Calu3 (cell line): ENCODE data around the gene HOXA9. TPM values are rescaled to one million over a fixed set of nuclear protein-coding genes. Genes with fewer than 3 reads are reported as not detected.

Experiments used
- BruUV-seq: library from RNA; stranded (reverse); fragments of 400-500 nt; replicated peaks from 2 replicates; lab custom pipeline; 2021; lab: Mats Ljungman, UMichigan
- CTCF ChIA-PET: fragments of 300-600 bp; sonication (Branson Sonifier 250); formaldehyde crosslinking; loops from one replicate; lab custom pipeline; 2022; ENCODE audit warnings: antibody characterized with exemption; lab: Charles Lee
- DNase-seq: peaks from one replicate; pipeline ENCODE4 v3.0.0; 2022
- H3K27ac Mint-ChIP-seq: one replicate; pipeline ENCODE4 v1.8.0; 2022; ENCODE audit warnings: mixed read lengths; ENCODE audit not compliant: unreplicated experiment
- H3K27me3 Mint-ChIP-seq: one replicate; pipeline ENCODE4 v1.8.0; 2022; ENCODE audit warnings: mixed read lengths; ENCODE audit not compliant: unreplicated experiment
- H3K36me3 Mint-ChIP-seq: one replicate; pipeline ENCODE4 v1.8.0; 2022; ENCODE audit warnings: mild to moderate bottlenecking, moderate library complexity, mixed read lengths; ENCODE audit not compliant: insufficient read depth, unreplicated experiment
- H3K4me1 Mint-ChIP-seq: one replicate; pipeline ENCODE4 v1.8.0; 2022; ENCODE audit warnings: mild to moderate bottlenecking, low read depth, mixed read lengths; ENCODE audit not compliant: unreplicated experiment
- H3K4me3 Mint-ChIP-seq: one replicate; pipeline ENCODE4 v1.8.0; 2022; ENCODE audit warnings: mild to moderate bottlenecking, low read depth, moderate library complexity, mixed read lengths; ENCODE audit not compliant: unreplicated experiment
- H3K9me3 Mint-ChIP-seq: one replicate; pipeline ENCODE4 v1.8.0; 2022; ENCODE audit warnings: low read depth, mixed read lengths; ENCODE audit not compliant: unreplicated experiment
- intact Hi-C: fragments of 100-400 bp; cut with micrococcal nuclease; formaldehyde crosslinking; loops from one replicate; pipeline ENCODE4 v1.10.0; 2022; ENCODE audit not compliant: unreplicated experiment
- total RNA-seq: library from RNA; stranded (reverse); gene quantifications from 2 replicates; pipeline ENCODE4 v1.2.3, GENCODE V29; 2022
- TF ChIP-seq, protein P1 (sequence below): fragments of 200-600 bp; IDR thresholded peaks from one replicate; pipeline ENCODE4 v1.8.0; 2022; ENCODE audit warnings: antibody characterized with exemption; ENCODE audit not compliant: unreplicated experiment

The HOXA9 gene
- total RNA-seq, 1 experiment from 2014 or later, result 2.5 TPM

- no TSS peak for BruUV-seq
- TF ChIP-seq, protein P1, sequence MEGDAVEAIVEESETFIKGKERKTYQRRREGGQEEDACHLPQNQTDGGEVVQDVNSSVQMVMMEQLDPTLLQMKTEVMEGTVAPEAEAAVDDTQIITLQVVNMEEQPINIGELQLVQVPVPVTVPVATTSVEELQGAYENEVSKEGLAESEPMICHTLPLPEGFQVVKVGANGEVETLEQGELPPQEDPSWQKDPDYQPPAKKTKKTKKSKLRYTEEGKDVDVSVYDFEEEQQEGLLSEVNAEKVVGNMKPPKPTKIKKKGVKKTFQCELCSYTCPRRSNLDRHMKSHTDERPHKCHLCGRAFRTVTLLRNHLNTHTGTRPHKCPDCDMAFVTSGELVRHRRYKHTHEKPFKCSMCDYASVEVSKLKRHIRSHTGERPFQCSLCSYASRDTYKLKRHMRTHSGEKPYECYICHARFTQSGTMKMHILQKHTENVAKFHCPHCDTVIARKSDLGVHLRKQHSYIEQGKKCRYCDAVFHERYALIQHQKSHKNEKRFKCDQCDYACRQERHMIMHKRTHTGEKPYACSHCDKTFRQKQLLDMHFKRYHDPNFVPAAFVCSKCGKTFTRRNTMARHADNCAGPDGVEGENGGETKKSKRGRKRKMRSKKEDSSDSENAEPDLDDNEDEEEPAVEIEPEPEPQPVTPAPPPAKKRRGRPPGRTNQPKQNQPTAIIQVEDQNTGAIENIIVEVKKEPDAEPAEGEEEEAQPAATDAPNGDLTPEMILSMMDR, result no peak
- no peak for DNase-seq
- CTCF ChIA-PET, result no interaction called here
- Mint-ChIP-seq H3K4me3 (peak overlapping the region; percentile 66), H3K4me1 (peaks cover 10% of the 10 kb centered on the region), H3K27ac (no peak overlapping the region), H3K9me3 (no peaks in the 10 kb centered on the region), H3K36me3 (peaks cover 12% of the 10 kb centered on the region), H3K27me3 (peaks cover 61% of the 10 kb centered on the region)
- intact Hi-C loops, result no loop called here
These were observed 39.5 kb upstream of the HOXA9 start for GRCh38 chr7:27204851-27205322.

DNA sequence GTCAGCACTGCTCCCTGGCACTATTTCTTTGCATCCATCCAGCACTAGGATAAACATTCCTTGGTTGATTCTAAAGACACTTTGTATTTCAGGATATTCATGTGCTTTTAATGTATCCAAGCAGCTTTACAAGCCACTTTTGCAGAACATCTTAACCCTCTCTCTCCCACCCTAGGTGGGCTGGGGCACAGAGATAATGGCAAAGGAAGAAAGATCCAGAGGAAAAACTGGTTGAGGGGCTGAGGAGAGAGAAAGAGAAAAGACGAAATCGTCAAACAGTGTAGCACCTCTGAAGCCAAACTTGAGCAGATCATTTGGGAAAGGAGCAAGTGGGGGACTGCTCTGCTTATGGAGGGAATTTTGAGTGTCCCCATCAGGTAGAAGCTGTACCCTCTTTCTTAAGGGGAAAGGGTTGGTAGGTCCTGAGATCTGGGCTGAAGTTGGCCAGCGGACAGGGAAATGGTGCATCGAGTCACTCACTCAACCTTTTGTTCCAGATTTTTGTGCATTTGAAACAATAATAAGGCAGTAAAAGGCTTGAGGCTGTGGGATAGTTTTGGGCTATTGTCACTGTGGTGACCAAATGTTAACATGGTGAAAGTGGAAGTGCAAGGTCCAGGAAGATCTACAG is 38.7 kb upstream of the HOXA9 start:
- no peaks in the 10 kb centered on the region for H3K9me3 Mint-ChIP-seq
- H3K4me1 Mint-ChIP-seq, result peaks cover 10% of the 10 kb centered on the region
- TF ChIP-seq, protein P1, result no peak
- intact Hi-C loops, result no loop called here
- peaks cover 19% of the 10 kb centered on the region for H3K36me3 Mint-ChIP-seq
- H3K27ac Mint-ChIP-seq, result no peak overlapping the region
- H3K4me3 Mint-ChIP-seq, result no peak overlapping the region
- peaks cover 61% of the 10 kb centered on the region for H3K27me3 Mint-ChIP-seq
- no TSS peak for BruUV-seq
- CTCF ChIA-PET, result no interaction called here
- no peak for DNase-seq

- Mint-ChIP-seq H3K27ac (no peak overlapping the region), H3K27me3 (peaks cover 62% of the 10 kb centered on the region), H3K9me3 (no peaks in the 10 kb centered on the region), H3K4me3 (no peak overlapping the region), H3K4me1 (peaks cover 10% of the 10 kb centered on the region), H3K36me3 (peaks cover 25% of the 10 kb centered on the region)
- no peak for DNase-seq
- intact Hi-C loops, result no loop called here
- TF ChIP-seq, protein P1, result no peak
- no TSS peak for BruUV-seq
- CTCF ChIA-PET, result interaction anchor here (0.5 to 0.7 kb wide), 2 partner anchors 92 to 220 kb away, joined by 3 to 5 read pairs; no protein-coding TSS in a partner anchor
These were observed 38.1 kb upstream of the HOXA9 start for GRCh38 chr7:27203365-27203953.

- Mint-ChIP-seq H3K4me1 (peaks cover 10% of the 10 kb centered on the region), H3K27ac (no peak overlapping the region), H3K27me3 (peaks cover 68% of the 10 kb centered on the region), H3K4me3 (no peak overlapping the region), H3K36me3 (peaks cover 25% of the 10 kb centered on the region), H3K9me3 (no peaks in the 10 kb centered on the region)
- no peak for DNase-seq
- TF ChIP-seq, protein P1, result no peak
- intact Hi-C loops, result no loop called here
- no TSS peak for BruUV-seq
- CTCF ChIA-PET, result interaction anchor here (0.7 kb wide), 1 partner anchor 93 kb away, joined by 3 read pairs; no protein-coding TSS in a partner anchor
These were observed 37.5 kb upstream of the HOXA9 start for GRCh38 chr7:27202862-27203134.
